GM18858 (cell line): ENCODE measurements around the gene MMP25.
"Not testable (repeated sequence)": the region's sequence is repeated elsewhere in the genome, so short reads cannot be mapped to it uniquely, and the experiment has no call there.

Source experiments
- ATAC-seq: cut with Tn5 transposase; IDR thresholded peaks from one replicate; pipeline ENCODE4 v1.9.1; 2021; ENCODE audit not compliant: unreplicated experiment

The MMP25 gene

GRCh38 chr16:3053330-3053710 is 7.0 kb downstream of the MMP25 start:
- ATAC-seq: not testable (repeated sequence)

- ATAC-seq: no peak
Measured at GRCh38 chr16:3054965-3055733, 8.8 kb downstream of the MMP25 start.

DNA sequence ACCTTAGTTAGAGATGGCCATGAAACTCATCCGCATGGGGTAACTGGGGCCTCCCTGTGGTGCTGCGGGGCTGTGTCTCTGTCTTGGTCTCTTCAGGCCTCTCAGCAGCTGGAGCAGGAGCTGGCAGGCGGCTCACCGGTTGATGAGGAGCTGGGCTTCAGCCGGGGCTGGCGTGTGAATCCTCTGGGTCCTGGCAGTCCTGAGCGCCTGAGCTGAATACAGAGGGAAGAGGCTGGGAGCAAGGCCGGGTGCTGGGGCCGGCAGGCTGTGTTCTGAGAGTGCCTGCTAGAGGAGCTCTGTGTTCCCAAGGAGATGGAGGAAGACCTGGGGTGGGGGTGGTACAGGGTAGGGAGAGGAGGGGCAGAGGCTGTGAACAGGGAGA is 9.4 kb downstream of the MMP25 start:
- ATAC-seq: not testable (repeated sequence)

- no peak for ATAC-seq
Measured at GRCh38 chr16:3056336-3057180, 10.2 kb downstream of the MMP25 start.

DNA sequence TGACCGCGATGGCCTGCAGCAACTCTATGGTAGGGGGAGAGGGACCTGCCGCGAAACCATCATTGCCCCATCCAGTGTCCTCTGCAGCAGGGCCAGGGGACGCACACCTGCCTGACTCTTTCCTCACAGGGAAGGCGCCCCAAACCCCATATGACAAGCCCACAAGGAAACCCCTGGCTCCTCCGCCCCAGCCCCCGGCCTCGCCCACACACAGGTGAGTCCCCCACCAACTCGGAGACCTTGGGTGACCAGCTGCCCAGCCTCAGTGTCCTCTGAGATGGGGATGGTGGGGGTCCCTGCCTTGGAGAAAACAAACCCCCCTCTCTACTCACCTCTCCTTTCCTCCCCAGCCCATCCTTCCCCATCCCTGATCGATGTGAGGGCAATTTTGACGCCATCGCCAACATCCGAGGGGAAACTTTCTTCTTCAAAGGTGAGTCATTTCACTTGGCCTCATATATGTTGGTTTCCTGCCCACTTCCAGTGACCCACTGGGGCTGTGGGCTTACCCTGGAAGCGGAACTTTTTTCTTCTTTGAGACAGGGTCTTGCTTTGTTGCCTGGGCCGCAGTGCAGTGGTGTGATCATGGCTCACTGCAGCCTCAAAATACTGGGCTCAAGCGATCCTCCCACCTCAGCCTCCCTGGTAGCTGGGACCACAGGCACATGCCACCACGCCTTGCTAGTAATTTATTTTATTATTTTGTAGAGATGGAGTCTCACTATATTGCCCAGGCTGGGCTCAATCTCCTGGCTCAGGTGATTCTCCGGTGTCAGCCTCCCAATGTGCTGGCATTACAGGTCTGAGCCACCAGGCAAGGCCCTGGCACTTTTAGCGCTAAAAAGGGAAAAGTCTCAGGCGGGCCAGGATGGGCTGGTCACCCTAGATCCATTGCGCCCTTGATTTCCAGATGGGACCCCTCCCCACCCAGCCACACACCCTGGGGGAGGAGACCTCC is 11.1 kb downstream of the MMP25 start:
- ATAC-seq: no peak

- ATAC-seq: no peak
Measured at GRCh38 chr16:3058139-3059030, 12.0 kb downstream of the MMP25 start.

- ATAC-seq: no peak
Measured at GRCh38 chr16:3059041-3059722, 12.8 kb downstream of the MMP25 start.

- no peak for ATAC-seq
Measured at GRCh38 chr16:3059723-3060242, 13.4 kb downstream of the MMP25 start.

DNA sequence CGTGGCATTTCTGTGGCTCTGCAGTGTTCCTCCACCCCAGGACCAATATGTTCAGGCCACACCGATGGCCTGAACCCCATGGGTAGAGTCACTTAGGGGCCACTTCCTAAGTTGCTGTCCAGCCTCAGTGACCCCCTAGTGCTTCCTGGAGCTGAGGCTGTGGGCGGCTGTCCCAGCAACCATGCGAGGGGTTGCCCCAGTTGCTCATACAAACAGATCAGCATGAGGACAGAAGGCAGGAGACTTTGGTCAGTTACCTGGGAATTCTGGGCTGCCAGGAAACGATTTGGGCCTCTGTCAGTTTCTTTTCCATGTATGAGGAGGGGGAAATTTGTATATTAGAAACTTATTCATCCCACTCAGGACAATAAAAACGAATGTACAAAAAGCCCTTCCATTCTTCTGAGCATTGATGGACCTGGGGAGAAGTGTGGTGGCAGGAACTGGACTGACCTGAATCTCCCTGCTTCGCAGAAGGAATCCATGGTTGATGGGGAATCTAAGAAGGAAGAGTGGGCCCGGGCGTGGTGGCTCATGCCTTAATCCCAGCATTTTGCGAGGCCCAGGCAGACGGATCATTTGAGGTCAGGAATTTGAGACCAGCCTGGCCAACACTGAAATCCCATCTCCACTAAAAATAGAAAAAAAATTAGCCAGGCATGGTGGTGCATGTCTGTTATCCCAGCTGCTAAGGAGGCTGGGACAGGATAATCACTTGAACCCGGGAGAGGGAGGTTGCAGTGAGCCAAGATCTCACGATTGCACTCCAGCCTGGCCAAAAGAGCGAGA is 14.2 kb downstream of the MMP25 start:
- no peak for ATAC-seq

GRCh38 chr16:3062553-3062952 is 16.2 kb downstream of the MMP25 start:
- no peak for ATAC-seq

- ATAC-seq: no peak
Measured at GRCh38 chr16:3063625-3064386, 17.4 kb downstream of the MMP25 start.

- no peak for ATAC-seq
Measured at GRCh38 chr16:3065069-3065741, 18.8 kb downstream of the MMP25 start, which contains the start of gene IL32. IL32 (plus strand) TSS chr16:3065640; CDS start chr16:3065812, 172 bp downstream.

DNA sequence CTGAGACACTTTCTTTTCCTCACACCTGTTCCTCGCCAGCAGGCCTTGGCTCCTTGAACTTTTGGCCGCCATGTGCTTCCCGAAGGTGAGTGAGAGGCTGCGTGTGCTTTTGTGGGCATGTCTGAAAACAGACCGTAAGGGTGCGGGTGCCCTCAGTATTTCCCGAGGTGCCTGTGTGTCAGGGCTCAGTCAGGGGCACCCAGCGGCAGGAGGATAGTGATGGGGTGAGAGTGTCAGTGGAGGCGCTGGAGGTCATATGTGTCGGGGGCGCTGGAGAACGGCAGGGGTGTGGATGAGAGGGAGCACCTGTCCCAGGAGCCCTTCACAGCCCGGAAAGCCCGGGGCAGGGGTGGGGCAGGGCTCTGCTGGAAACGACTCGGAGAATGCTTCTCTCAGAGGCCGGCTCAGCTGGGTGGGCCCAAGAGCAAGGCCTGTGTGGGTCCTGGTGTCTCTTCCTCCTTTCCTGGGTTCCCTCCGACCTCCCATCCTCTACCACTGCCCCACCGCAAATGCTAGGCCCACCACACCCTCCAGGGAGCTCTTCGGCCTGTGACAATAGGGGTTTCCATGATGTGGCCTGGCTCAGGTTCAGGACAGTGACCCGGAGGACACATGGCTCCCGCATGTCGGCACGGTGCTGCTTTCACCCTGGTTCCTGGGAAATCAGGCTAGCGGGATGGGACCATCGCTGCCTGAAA is 19.5 kb downstream of the MMP25 start:
- ATAC-seq: no peak

GRCh38 chr16:3066440-3066748 is 20.0 kb downstream of the MMP25 start:
- ATAC-seq: no peak

DNA sequence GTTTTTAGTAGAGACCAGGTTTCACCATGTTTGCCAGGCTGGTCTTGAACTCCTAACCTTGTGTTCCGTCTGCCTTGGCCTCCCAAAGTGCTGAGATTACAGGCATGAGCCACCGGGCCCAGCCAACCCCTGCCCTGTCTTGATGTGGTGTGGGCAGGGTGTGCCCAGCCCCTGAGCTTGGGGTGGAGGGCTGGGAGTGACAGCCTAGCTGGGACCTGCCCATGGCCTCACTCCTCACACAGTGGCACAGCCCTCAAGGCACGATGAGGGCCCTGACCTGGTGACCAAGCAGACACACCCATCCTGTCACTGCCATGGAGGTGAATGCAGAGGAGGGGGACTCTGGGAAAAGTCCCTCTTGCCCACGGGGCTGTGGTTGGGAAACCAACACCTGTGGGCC is 22.1 kb downstream of the MMP25 start:
- ATAC-seq: no peak

DNA sequence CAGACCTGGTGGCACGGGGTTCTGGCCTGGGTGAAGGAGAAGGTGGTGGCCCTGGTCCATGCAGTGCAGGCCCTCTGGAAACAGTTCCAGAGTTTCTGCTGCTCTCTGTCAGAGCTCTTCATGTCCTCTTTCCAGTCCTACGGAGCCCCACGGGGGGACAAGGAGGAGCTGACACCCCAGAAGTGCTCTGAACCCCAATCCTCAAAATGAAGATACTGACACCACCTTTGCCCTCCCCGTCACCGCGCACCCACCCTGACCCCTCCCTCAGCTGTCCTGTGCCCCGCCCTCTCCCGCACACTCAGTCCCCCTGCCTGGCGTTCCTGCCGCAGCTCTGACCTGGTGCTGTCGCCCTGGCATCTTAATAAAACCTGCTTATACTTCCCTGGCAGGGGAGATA is 22.8 kb downstream of the MMP25 start:
- ATAC-seq: not testable (repeated sequence)

GRCh38 chr16:3070608-3071111 is 24.3 kb downstream of the MMP25 start:
- no peak for ATAC-seq
